Caco-2 (cell line): ENCODE measurements around the gene HOXB4. TPM values are rescaled to one million over a fixed set of nuclear protein-coding genes. Genes with fewer than 3 reads are reported as not detected.
A peak's percentile ranks its signal among the peaks of the same experiment; 100 is the strongest.

ENCODE experiments used
- BruUV-seq: library from RNA; stranded (reverse); fragments of 400-500 nt; replicated peaks from 2 replicates; lab custom pipeline; 2021; lab: Mats Ljungman, UMichigan
- CTCF ChIA-PET: fragments of 300-600 bp; sonication (Branson Sonifier 250); formaldehyde crosslinking; loops from one replicate; lab custom pipeline; 2022; ENCODE audit warnings: antibody characterized with exemption; lab: Charles Lee
- POLR2A ChIA-PET: fragments of 300-600 bp; sonication (Branson Sonifier 250); formaldehyde crosslinking; loops from one replicate; lab custom pipeline; 2022; ENCODE audit warnings: antibody characterized with exemption; lab: Charles Lee
- DNase-seq, 2 experiments: peaks; one replicate each; pipeline versions ENCODE4 v3.0.0 to v3.0.0-alpha.2; 2020 to 2022
- H3K27me3 ChIP-seq: replicated peaks from 2 replicates; pipeline ENCODE4 v1.6.0; 2011; ENCODE audit warnings: low read length; ENCODE audit not compliant: control insufficient read depth, insufficient read depth
- H3K36me3 ChIP-seq: 2 replicates; pipeline ENCODE4 v1.5.1; 2011; ENCODE audit warnings: low read length; ENCODE audit not compliant: control insufficient read depth, insufficient read depth
- H3K4me1 ChIP-seq: fragments of 250-450 bp; sonication (Bioruptor Pico); 2 replicates; pipeline ENCODE4 v1.5.1; 2020; ENCODE audit warnings: mild to moderate bottlenecking
- H3K4me3 ChIP-seq: 2 replicates; pipeline ENCODE4 v1.5.1; 2011; ENCODE audit warnings: low read depth, mild to moderate bottlenecking, control low read depth, low read length
- H3K9me3 ChIP-seq: fragments of 250-450 bp; sonication (Bioruptor Pico); 2 replicates; pipeline ENCODE4 v1.5.1; 2020; ENCODE audit warnings: mild to moderate bottlenecking, moderate library complexity
- H3K27ac Mint-ChIP-seq: one replicate; pipeline ENCODE4 v1.8.0; 2022; ENCODE audit warnings: mixed read lengths; ENCODE audit not compliant: unreplicated experiment
- H3K27me3 Mint-ChIP-seq: one replicate; pipeline ENCODE4 v1.8.0; 2022; ENCODE audit warnings: mixed read lengths; ENCODE audit not compliant: insufficient read depth, unreplicated experiment
- H3K36me3 Mint-ChIP-seq: one replicate; pipeline ENCODE4 v1.8.0; 2022; ENCODE audit warnings: mild to moderate bottlenecking, mixed read lengths; ENCODE audit not compliant: insufficient read depth, unreplicated experiment
- H3K4me1 Mint-ChIP-seq: one replicate; pipeline ENCODE4 v1.8.0; 2022; ENCODE audit warnings: low read depth, mixed read lengths; ENCODE audit not compliant: unreplicated experiment
- H3K4me3 Mint-ChIP-seq: one replicate; pipeline ENCODE4 v1.8.0; 2022; ENCODE audit warnings: mild to moderate bottlenecking, moderate library complexity, mixed read lengths; ENCODE audit not compliant: unreplicated experiment
- H3K9me3 Mint-ChIP-seq: one replicate; pipeline ENCODE4 v1.8.0; 2022; ENCODE audit warnings: mixed read lengths; ENCODE audit not compliant: unreplicated experiment
- intact Hi-C: fragments of 100-400 bp; cut with micrococcal nuclease; formaldehyde crosslinking; loops from one replicate; pipeline ENCODE4 v1.10.0; 2022; ENCODE audit not compliant: unreplicated experiment
- total RNA-seq: library from RNA; stranded (reverse); gene quantifications from 2 replicates; pipeline ENCODE4 v1.2.3, GENCODE V29; 2022
- TF ChIP-seq, protein P1 (sequence below), 2 experiments: fragments of 200-600 bp in 1 of 2; IDR thresholded peaks; 1 replicate in 1 of 2; 2 replicates in 1 of 2; pipeline versions ENCODE4 v1.5.1 to v1.8.0; 2011 to 2022; ENCODE audit warnings: antibody characterized with exemption in 1 of 2, control low read depth in 1 of 2, inconsistent platforms in 1 of 2, low read depth in 1 of 2, low read length in 1 of 2, mild to moderate bottlenecking in 1 of 2, moderate library complexity in 1 of 2; ENCODE audit not compliant: insufficient read depth in 1 of 2, severe bottlenecking in 1 of 2, unreplicated experiment in 1 of 2

The HOXB4 gene
- total RNA-seq, 1 experiment from 2014 or later = 3.4 TPM

DNA sequence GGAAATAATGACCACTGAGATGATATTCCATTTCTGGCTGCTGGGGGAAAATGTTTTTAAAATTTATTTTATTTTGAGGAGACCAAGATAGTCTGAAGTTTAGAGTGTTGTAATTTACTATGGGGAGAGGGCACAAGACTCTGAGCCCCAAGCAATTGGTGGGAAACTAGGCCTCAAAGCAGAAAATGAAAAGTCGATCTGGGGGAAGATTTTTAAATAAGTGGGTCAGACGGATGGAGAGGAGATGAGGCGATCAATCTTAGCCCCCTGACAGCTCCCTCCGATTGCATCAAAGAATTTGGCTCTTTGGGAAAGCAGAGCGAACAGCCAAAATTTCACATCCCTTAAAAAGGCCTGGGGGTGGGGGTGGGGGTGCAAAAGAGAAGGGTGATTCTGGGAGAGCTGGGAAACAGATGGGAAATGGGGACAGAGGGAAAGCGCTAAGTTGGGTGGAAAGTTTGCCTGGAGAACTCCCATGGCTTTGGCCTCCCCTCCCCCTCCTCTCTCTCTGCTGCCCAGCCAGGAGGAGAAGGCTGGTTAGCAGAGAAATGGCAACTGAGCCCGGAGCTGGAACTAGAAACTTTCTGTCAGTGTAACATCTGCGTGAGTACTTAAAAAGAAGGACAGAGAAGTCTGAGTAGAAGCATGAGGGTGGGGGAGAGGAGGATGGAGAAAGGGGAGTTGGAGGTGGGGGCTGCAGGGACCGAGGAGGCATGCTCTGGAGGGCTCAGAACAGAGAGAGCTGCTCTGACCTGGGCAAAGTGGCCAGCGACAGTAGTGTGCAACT, 31.8 kb downstream of the HOXB4 start:
- no TSS peak for BruUV-seq
- H3K9me3 Mint-ChIP-seq = no peaks in the 10 kb centered on the region
- H3K4me1 Mint-ChIP-seq = peaks cover 11% of the 10 kb centered on the region
- no peaks in the 10 kb centered on the region for H3K36me3 Mint-ChIP-seq
- H3K36me3 ChIP-seq = no peaks in the 10 kb centered on the region
- ChIA-PET CTCF (interaction anchor here (0.8 to 1.6 kb wide), 6 partner anchors 28 to 56 kb away, joined by 3 to 17 read pairs (median 5); no protein-coding TSS in a partner anchor), POLR2A (interaction anchor here (0.5 to 0.6 kb wide), 2 partner anchors 57 to 157 kb away, joined by 6 to 7 read pairs; no protein-coding TSS in a partner anchor)
- no peak overlapping the region for H3K4me3 Mint-ChIP-seq
- no peak overlapping the region for H3K27ac Mint-ChIP-seq
- intact Hi-C loops = no loop called here
- no peaks in the 10 kb centered on the region for H3K9me3 ChIP-seq
- H3K27me3 Mint-ChIP-seq = peaks cover 5% of the 10 kb centered on the region
- no peak for DNase-seq
- H3K4me1 ChIP-seq = peaks cover 10% of the 10 kb centered on the region; the same call in 1 of the 2 replicates
- no peaks in the 10 kb centered on the region for H3K27me3 ChIP-seq
- TF ChIP-seq, protein P1, sequence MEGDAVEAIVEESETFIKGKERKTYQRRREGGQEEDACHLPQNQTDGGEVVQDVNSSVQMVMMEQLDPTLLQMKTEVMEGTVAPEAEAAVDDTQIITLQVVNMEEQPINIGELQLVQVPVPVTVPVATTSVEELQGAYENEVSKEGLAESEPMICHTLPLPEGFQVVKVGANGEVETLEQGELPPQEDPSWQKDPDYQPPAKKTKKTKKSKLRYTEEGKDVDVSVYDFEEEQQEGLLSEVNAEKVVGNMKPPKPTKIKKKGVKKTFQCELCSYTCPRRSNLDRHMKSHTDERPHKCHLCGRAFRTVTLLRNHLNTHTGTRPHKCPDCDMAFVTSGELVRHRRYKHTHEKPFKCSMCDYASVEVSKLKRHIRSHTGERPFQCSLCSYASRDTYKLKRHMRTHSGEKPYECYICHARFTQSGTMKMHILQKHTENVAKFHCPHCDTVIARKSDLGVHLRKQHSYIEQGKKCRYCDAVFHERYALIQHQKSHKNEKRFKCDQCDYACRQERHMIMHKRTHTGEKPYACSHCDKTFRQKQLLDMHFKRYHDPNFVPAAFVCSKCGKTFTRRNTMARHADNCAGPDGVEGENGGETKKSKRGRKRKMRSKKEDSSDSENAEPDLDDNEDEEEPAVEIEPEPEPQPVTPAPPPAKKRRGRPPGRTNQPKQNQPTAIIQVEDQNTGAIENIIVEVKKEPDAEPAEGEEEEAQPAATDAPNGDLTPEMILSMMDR (IDR thresholded peaks at IDR 0.05; ENCODE audit: insufficient read depth in 1 of 2, low read depth in 1 of 2, low read length in 1 of 2, severe bottlenecking in 1 of 2, unreplicated experiment in 1 of 2) = no peak
- no peak overlapping the region for H3K4me3 ChIP-seq

DNA sequence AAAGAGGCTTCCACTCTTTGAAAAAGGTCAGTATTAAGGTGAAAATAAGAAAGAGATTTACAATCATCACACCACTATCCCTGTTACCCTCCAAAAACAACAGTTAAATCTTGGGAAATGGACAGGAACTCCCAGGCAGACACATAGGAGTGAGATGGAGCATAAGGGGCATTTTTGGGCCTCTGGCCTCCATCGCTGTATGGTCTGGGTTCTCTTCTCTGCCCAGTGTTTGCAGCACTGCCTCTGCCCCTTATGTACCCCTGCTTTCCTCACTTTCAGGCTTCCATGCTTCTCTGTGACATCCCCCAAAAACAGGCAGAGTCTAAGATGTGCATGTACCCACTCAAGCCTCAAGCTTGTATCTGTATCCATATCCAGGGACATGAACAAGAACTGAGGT, 32.6 kb downstream of the HOXB4 start:
- Histone ChIP-seq H3K36me3 (no peaks in the 10 kb centered on the region), H3K27me3 (no peaks in the 10 kb centered on the region), H3K4me1 (peaks cover 10% of the 10 kb centered on the region; the same call in 1 of the 2 replicates), H3K9me3 (no peaks in the 10 kb centered on the region), H3K4me3 (no peak overlapping the region)
- TF ChIP-seq, protein P1 (IDR thresholded peaks at IDR 0.05; ENCODE audit: insufficient read depth in 1 of 2, low read depth in 1 of 2, low read length in 1 of 2, severe bottlenecking in 1 of 2, unreplicated experiment in 1 of 2) = no peak
- intact Hi-C loops = no loop called here
- no peaks in the 10 kb centered on the region for H3K36me3 Mint-ChIP-seq
- POLR2A ChIA-PET = no interaction called here
- H3K9me3 Mint-ChIP-seq = no peaks in the 10 kb centered on the region
- H3K4me3 Mint-ChIP-seq = no peak overlapping the region
- no TSS peak for BruUV-seq
- DNase-seq = no peak
- H3K4me1 Mint-ChIP-seq = peaks cover 11% of the 10 kb centered on the region
- CTCF ChIA-PET = no interaction called here
- peaks cover 8% of the 10 kb centered on the region for H3K27me3 Mint-ChIP-seq
- H3K27ac Mint-ChIP-seq = no peak overlapping the region

DNA sequence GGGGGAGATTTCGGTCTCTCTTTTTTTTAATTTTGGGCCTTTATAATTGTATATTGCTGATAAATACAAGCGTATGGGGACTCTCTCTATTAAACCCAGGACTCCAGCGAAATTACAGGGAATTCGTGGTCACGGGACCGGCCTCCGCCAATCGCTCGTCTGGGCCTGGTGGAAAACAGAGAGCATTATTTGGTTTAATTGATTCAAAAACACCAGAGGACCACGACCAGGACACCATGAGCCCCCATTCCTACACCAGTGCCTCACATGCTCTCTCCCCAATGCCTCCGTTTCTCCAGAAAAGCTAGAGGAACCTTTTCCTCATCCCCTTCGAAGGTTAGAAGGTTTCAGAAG, 33.2 kb downstream of the HOXB4 start, which contains the start of gene HOXB2:
Gene HOXB2, minus strand, starts transcription at position 88 of the 354 bp plus-strand sequence. CDS start 198 bp downstream, outside the sequence.
- TF ChIP-seq, protein P1 (IDR thresholded peaks at IDR 0.05; ENCODE audit: insufficient read depth in 1 of 2, low read depth in 1 of 2, low read length in 1 of 2, severe bottlenecking in 1 of 2, unreplicated experiment in 1 of 2) = no peak
- H3K27me3 Mint-ChIP-seq = peaks cover 8% of the 10 kb centered on the region
- H3K9me3 ChIP-seq = no peaks in the 10 kb centered on the region
- H3K36me3 ChIP-seq = no peaks in the 10 kb centered on the region
- intact Hi-C loops = no loop called here
- BruUV-seq = no TSS peak
- no peaks in the 10 kb centered on the region for H3K36me3 Mint-ChIP-seq
- no peaks in the 10 kb centered on the region for H3K27me3 ChIP-seq
- H3K4me3 ChIP-seq = no peak within 1 kb of the TSS
- ChIA-PET POLR2A (no interaction called here), CTCF (no interaction called here)
- no peaks in the 10 kb centered on the region for H3K9me3 Mint-ChIP-seq
- H3K4me1 ChIP-seq = peaks cover 10% of the 10 kb centered on the region; the same call in 1 of the 2 replicates
- no peak for DNase-seq
- peak within 1 kb of the TSS; percentile 78 for H3K4me3 Mint-ChIP-seq
- peak within 1 kb of the TSS; percentile 31 for H3K27ac Mint-ChIP-seq
- H3K4me1 Mint-ChIP-seq = peaks cover 11% of the 10 kb centered on the region
